H9 (cell line): ENCODE data around the gene SSTR1. TPM values are rescaled to one million over a fixed set of nuclear protein-coding genes. Genes with fewer than 3 reads are reported as not detected.

Experiments used
- DNase-seq: peaks from one replicate; pipeline ENCODE4 v3.0.0-alpha.2; 2017
- H2AFZ ChIP-seq: one replicate; pipeline ENCODE4 v1.6.1; 2013; ENCODE audit warnings: mild to moderate bottlenecking, low read length, control low read depth, moderate library complexity
- H2AK5ac ChIP-seq: 2 replicates; pipeline ENCODE4 v1.6.1; 2013; ENCODE audit warnings: low read length, control low read depth, mixed read lengths; ENCODE audit not compliant: insufficient read length
- H2BK120ac ChIP-seq: one replicate; pipeline ENCODE4 v1.6.1; 2013; ENCODE audit warnings: low read depth, mild to moderate bottlenecking, low read length, control low read depth, inconsistent platforms; ENCODE audit not compliant: poor library complexity, severe bottlenecking
- H2BK12ac ChIP-seq: 2 replicates; pipeline ENCODE4 v1.6.1; 2013; ENCODE audit warnings: low read length, control low read depth, mixed read lengths, low read depth; ENCODE audit not compliant: insufficient read length
- H2BK15ac ChIP-seq: 2 replicates; pipeline ENCODE4 v1.6.1; 2013; ENCODE audit warnings: low read depth, low read length, control low read depth
- H2BK20ac ChIP-seq: one replicate; pipeline ENCODE4 v1.6.1; 2013; ENCODE audit warnings: low read depth, mild to moderate bottlenecking, low read length, control low read depth, inconsistent platforms; ENCODE audit not compliant: poor library complexity, severe bottlenecking
- H2BK5ac ChIP-seq: 2 replicates; pipeline ENCODE4 v1.6.1; 2013; ENCODE audit warnings: low read length, control low read depth, mixed read lengths; ENCODE audit not compliant: insufficient read length
- H3K14ac ChIP-seq: 2 replicates; pipeline ENCODE4 v1.6.1; 2013; ENCODE audit warnings: low read length, control low read depth; ENCODE audit not compliant: insufficient read depth
- H3K18ac ChIP-seq: 2 replicates; pipeline ENCODE4 v1.6.1; 2013; ENCODE audit warnings: low read depth, mild to moderate bottlenecking, mixed read lengths, low read length, control low read depth; ENCODE audit not compliant: insufficient read length
- H3K23ac ChIP-seq: 2 replicates; pipeline ENCODE4 v1.6.1; 2013; ENCODE audit warnings: low read length, control low read depth, mixed read lengths, low read depth; ENCODE audit not compliant: insufficient read length
- H3K23me2 ChIP-seq: 2 replicates; pipeline ENCODE4 v1.6.1; 2013; ENCODE audit warnings: low read depth, mild to moderate bottlenecking, mixed read lengths, low read length, control low read depth; ENCODE audit not compliant: insufficient read length, poor library complexity, severe bottlenecking
- H3K27ac ChIP-seq: 2 replicates; pipeline ENCODE4 v1.5.1; 2013; ENCODE audit warnings: low read length, control low read depth, mixed read lengths, low read depth; ENCODE audit not compliant: insufficient read length
- H3K27me3 ChIP-seq: 2 replicates; pipeline ENCODE4 v1.6.1; 2013; ENCODE audit warnings: low read length, control low read depth, inconsistent platforms; ENCODE audit not compliant: insufficient read depth
- H3K4ac ChIP-seq: 2 replicates; pipeline ENCODE4 v1.6.1; 2013; ENCODE audit warnings: low read depth, mild to moderate bottlenecking, control low read depth, inconsistent platforms, low read length, moderate library complexity
- H3K4me1 ChIP-seq: 2 replicates; pipeline ENCODE4 v1.6.1; 2013; ENCODE audit warnings: low read length, control low read depth, inconsistent platforms; ENCODE audit not compliant: insufficient read depth
- H3K4me2 ChIP-seq: 2 replicates; pipeline ENCODE4 v1.6.1; 2013; ENCODE audit warnings: low read length, control low read depth, mixed read lengths; ENCODE audit not compliant: insufficient read length, insufficient read depth
- H3K56ac ChIP-seq: 2 replicates; pipeline ENCODE4 v1.6.1; 2013; ENCODE audit warnings: low read depth, mild to moderate bottlenecking, mixed read lengths, low read length, control low read depth; ENCODE audit not compliant: insufficient read length
- H3K79me1 ChIP-seq: 2 replicates; pipeline ENCODE4 v1.6.1; 2013; ENCODE audit warnings: low read depth, mild to moderate bottlenecking, moderate library complexity, low read length, control low read depth, inconsistent platforms; ENCODE audit not compliant: insufficient read depth, poor library complexity, severe bottlenecking
- H3K79me2 ChIP-seq: 2 replicates; pipeline ENCODE4 v1.6.1; 2013; ENCODE audit warnings: low read length, control low read depth, inconsistent platforms; ENCODE audit not compliant: insufficient read depth
- H3K9ac ChIP-seq: 2 replicates; pipeline ENCODE4 v1.6.1; 2013; ENCODE audit warnings: low read length, control low read depth, mixed read lengths; ENCODE audit not compliant: insufficient read length; ENCODE audit errors: extremely low read depth
- H3K9me3 ChIP-seq: one replicate; pipeline ENCODE4 v1.6.1; 2013; ENCODE audit warnings: low read depth, low read length, inconsistent platforms; ENCODE audit not compliant: control insufficient read depth
- H3T11ph ChIP-seq: one replicate; pipeline ENCODE4 v1.6.1; 2013; ENCODE audit warnings: mild to moderate bottlenecking, low read length, control low read depth, inconsistent platforms
- H4K20me1 ChIP-seq: one replicate; pipeline ENCODE4 v1.6.1; 2013; ENCODE audit not compliant: control insufficient read depth, insufficient read length, insufficient read depth
- H4K5ac ChIP-seq: 2 replicates; pipeline ENCODE4 v1.6.1; 2013; ENCODE audit warnings: low read depth, mild to moderate bottlenecking, mixed read lengths, low read length, control low read depth; ENCODE audit not compliant: insufficient read length
- H4K8ac ChIP-seq: replicated peaks from 2 replicates; pipeline ENCODE4 v1.6.1; 2013; ENCODE audit warnings: low read length, control low read depth, mixed read lengths, low read depth; ENCODE audit not compliant: insufficient read length
- H4K91ac ChIP-seq: 2 replicates; pipeline ENCODE4 v1.6.1; 2013; ENCODE audit warnings: low read depth, mild to moderate bottlenecking, moderate library complexity, mixed read lengths, low read length, control low read depth; ENCODE audit not compliant: insufficient read length
- H3K27ac Mint-ChIP-seq, 3 experiments: 2 replicates in 2 of 3; 3 replicates in 1 of 3; pipeline ENCODE4 v1.8.0; 2020 to 2021; ENCODE audit warnings: mixed read lengths in 3 of 3, mild to moderate bottlenecking in 1 of 3, moderate library complexity in 1 of 3
- H3K27me3 Mint-ChIP-seq: 2 replicates; pipeline ENCODE4 v1.8.0; 2021; ENCODE audit warnings: low read depth, mild to moderate bottlenecking, moderate library complexity, mixed read lengths
- H3K36me3 Mint-ChIP-seq, 3 experiments: 2 replicates in 2 of 3; 3 replicates in 1 of 3; pipeline ENCODE4 v1.8.0; 2020 to 2021; ENCODE audit warnings: low read depth in 3 of 3, mixed read lengths in 3 of 3; ENCODE audit not compliant: insufficient read depth in 1 of 3
- H3K4me1 Mint-ChIP-seq, 2 experiments: 2 replicates each; pipeline ENCODE4 v1.8.0; 2020; ENCODE audit warnings: mixed read lengths in 2 of 2
- H3K4me3 Mint-ChIP-seq, 2 experiments: 2 replicates in 1 of 2; 3 replicates in 1 of 2; pipeline ENCODE4 v1.8.0; 2020 to 2021; ENCODE audit warnings: mild to moderate bottlenecking in 2 of 2, mixed read lengths in 2 of 2, moderate library complexity in 1 of 2
- H3K9me3 Mint-ChIP-seq, 2 experiments: 2 replicates in 1 of 2; 3 replicates in 1 of 2; pipeline ENCODE4 v1.8.0; 2020; ENCODE audit warnings: mild to moderate bottlenecking in 2 of 2, mixed read lengths in 2 of 2, moderate library complexity in 1 of 2
- CTCF ChIP-seq: fragments of 200-600 bp; sonication (generic); conservative IDR thresholded peaks from 3 replicates; pipeline ENCODE4 v1.8.0; 2021; ENCODE audit warnings: antibody characterized with exemption, mild to moderate bottlenecking
- WGBS: extraction: QIAGEN DNeasy Blood & Tissue Kit; methylation state at CpG from one replicate; pipeline ENCODE4 v1.1.7; 2013; ENCODE audit warnings: missing lambda C conversion rate, low lambda C conversion rate, mixed read lengths; ENCODE audit not compliant: insufficient read length; ENCODE audit errors: extremely low coverage; 5-methylcytosine and 5-hydroxymethylcytosine counted together
- total RNA-seq: library from RNA; stranded (reverse); gene quantifications from 2 replicates; pipeline ENCODE4 v1.2.1, GENCODE V29; 2021

Gene SSTR1
- total RNA-seq, 1 experiment from 2014 or later: 0.98 TPM

DNA sequence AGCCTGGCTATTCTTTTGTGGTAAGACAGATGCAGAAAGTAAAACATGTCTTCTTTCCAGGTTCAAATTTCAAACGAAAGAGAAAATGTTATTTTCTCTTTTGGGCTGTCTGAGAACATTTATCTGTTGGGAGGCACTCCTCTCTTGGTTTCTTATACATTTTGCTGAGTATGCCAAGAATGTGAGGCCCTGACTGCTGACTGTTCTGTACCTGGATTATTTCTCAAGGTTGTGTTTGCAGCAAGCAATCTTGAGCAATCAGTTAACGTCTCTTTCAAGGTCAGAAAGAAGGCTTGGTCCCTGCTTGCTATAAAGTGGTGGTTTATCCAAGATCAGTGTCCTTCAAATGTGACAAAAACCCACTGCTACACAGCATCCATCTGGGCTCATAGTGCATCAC, 9.8 kb downstream of the SSTR1 start:
- Histone ChIP-seq H3T11ph (no peak overlapping the region), H3K9me3 (no peaks in the 10 kb centered on the region), H2BK15ac (no peak overlapping the region), H3K9ac (no peak overlapping the region), H4K91ac (no peak overlapping the region), H3K18ac (no peak overlapping the region), H3K4me1 (peaks cover 8% of the 10 kb centered on the region; the same call in 1 of the 2 replicates), H3K79me2 (no peaks in the 10 kb centered on the region), H3K56ac (no peak overlapping the region), H3K14ac (no peak overlapping the region), H3K4ac (no peak overlapping the region), H2AK5ac (no peak overlapping the region), H2BK120ac (no peak overlapping the region), H3K4me2 (no peak overlapping the region), H2BK20ac (no peak overlapping the region), H2AFZ (no peak overlapping the region), H2BK12ac (no peak overlapping the region), H3K79me1 (no peaks in the 10 kb centered on the region), H4K8ac (no peak overlapping the region), H4K5ac (no peak overlapping the region), H3K23ac (no peak overlapping the region), H3K27me3 (peaks cover 8% of the 10 kb centered on the region; the same call in 1 of the 2 replicates), H4K20me1 (no peaks in the 10 kb centered on the region), H3K23me2 (no peaks in the 10 kb centered on the region), H2BK5ac (no peak overlapping the region), H3K27ac (no peak overlapping the region)
- DNase-seq: no peak
- Mint-ChIP-seq H3K27me3 (peaks cover 79% of the 10 kb centered on the region), H3K36me3 (no peaks in the 10 kb centered on the region), H3K4me3 (no peak overlapping the region), H3K27ac (no peak overlapping the region), H3K9me3 (0 out of 5 replicates have a peak, but pooled peaks cover 0 to 1% of the 10 kb centered on the region in 2 experiments), H3K4me1 (peaks cover 26 to 29% of the 10 kb centered on the region in 2 experiments)
- no peak for TF ChIP-seq CTCF
- no CpG with 5 or more reads among the region's 2 CpGs for WGBS
